Thoracic aorta (tissue), 2 donors: ENCODE data around the gene TEDC1. TPM values are rescaled to one million over a fixed set of nuclear protein-coding genes. Genes with fewer than 3 reads are reported as not detected.

Experiments
- ATAC-seq: fragments of 150-250 bp; one replicate; pipeline ENCODE4 v1.8.0; 2017; ENCODE audit warnings: low read depth; ENCODE audit not compliant: insufficient number of reproducible peaks, low FRiP score
- DNase-seq: peaks from one replicate; pipeline ENCODE4 v3.0.0-alpha.2; 2020; ENCODE audit warnings: low spot score
- H3K27ac ChIP-seq, 2 donors: fragments of 200-600 bp; sonication (generic); 1 replicate in 1 of 2; 2 replicates in 1 of 2; pipeline ENCODE4 v1.5.1; 2016; ENCODE audit warnings: mild to moderate bottlenecking in 2 of 2, moderate library complexity in 2 of 2
- H3K27me3 ChIP-seq: fragments of 200-600 bp; sonication (generic); replicated peaks from 2 replicates; pipeline ENCODE4 v1.6.0; 2016; ENCODE audit warnings: mild to moderate bottlenecking; ENCODE audit not compliant: insufficient read depth
- H3K36me3 ChIP-seq: fragments of 200-600 bp; sonication (generic); one replicate; pipeline ENCODE4 v1.5.1; 2016
- H3K4me1 ChIP-seq, 2 donors: fragments of 200-600 bp; sonication (generic); 1 replicate in 1 of 2; 2 replicates in 1 of 2; pipeline versions ENCODE4 v1.5.1 to v1.6.0; 2016; ENCODE audit warnings: low read depth in 2 of 2, mild to moderate bottlenecking in 1 of 2; ENCODE audit not compliant: control insufficient read depth in 1 of 2
- H3K4me3 ChIP-seq: fragments of 200-600 bp; sonication (generic); 2 replicates; pipeline ENCODE4 v1.5.1; 2016; ENCODE audit warnings: mild to moderate bottlenecking
- H3K9me3 ChIP-seq: fragments of 200-600 bp; sonication (generic); 2 replicates; pipeline ENCODE4 v1.5.1; 2016
- CTCF ChIP-seq: fragments of 200-600 bp; sonication (generic); IDR thresholded peaks from one replicate; pipeline ENCODE4 v1.5.1; 2019; ENCODE audit warnings: antibody characterized with exemption
- total RNA-seq, 2 donors: library from RNA; depleted of rRNA; stranded (reverse); fragments of >200 nt; gene quantifications; one replicate each; pipeline versions ENCODE4 v1.1.0 to v1.2.3, GENCODE V29; 2016

Gene TEDC1
- total RNA-seq, 2 donors from 2014 or later = 7.8 to 42.1 TPM

- no peak for TF ChIP-seq CTCF
- Histone ChIP-seq H3K36me3 (no peaks in the 10 kb centered on the region), H3K9me3 (no peaks in the 10 kb centered on the region), H3K4me1 (peaks cover 0 to 8% of the 10 kb centered on the region in 2 donors), H3K27me3 (no peaks in the 10 kb centered on the region), H3K27ac (no peak overlapping the region), H3K4me3 (no peak overlapping the region)
- DNase-seq (no peak), ATAC-seq (no peak)
These were observed 6.8 kb downstream of the TEDC1 start for GRCh38 chr14:105497671-105498429.

- ATAC-seq (no peak), DNase-seq (no peak)
- peaks cover 0 to 8% of the 10 kb centered on the region in 2 donors for H3K4me1 ChIP-seq
- no peak for TF ChIP-seq CTCF
- H3K9me3 ChIP-seq = no peaks in the 10 kb centered on the region
- no peak overlapping the region for H3K27ac ChIP-seq
- no peaks in the 10 kb centered on the region for H3K27me3 ChIP-seq
- H3K4me3 ChIP-seq = no peak overlapping the region
- no peaks in the 10 kb centered on the region for H3K36me3 ChIP-seq
These were observed 7.6 kb downstream of the TEDC1 start for GRCh38 chr14:105498430-105499255.

GRCh38 chr14:105499256-105500035 is 8.4 kb downstream of the TEDC1 start:
- no peaks in the 10 kb centered on the region for H3K27me3 ChIP-seq
- no peak for TF ChIP-seq CTCF
- no peak overlapping the region for H3K4me3 ChIP-seq
- H3K36me3 ChIP-seq = no peaks in the 10 kb centered on the region
- no peak for ATAC-seq
- no peak for DNase-seq
- no peaks in the 10 kb centered on the region for H3K9me3 ChIP-seq
- no peak overlapping the region for H3K27ac ChIP-seq
- peaks cover 0 to 8% of the 10 kb centered on the region in 2 donors for H3K4me1 ChIP-seq

GRCh38 chr14:105500036-105500725 is 9.1 kb downstream of the TEDC1 start:
- H3K36me3 ChIP-seq = no peaks in the 10 kb centered on the region
- H3K9me3 ChIP-seq = no peaks in the 10 kb centered on the region
- no peaks in the 10 kb centered on the region for H3K27me3 ChIP-seq
- no peak overlapping the region for H3K4me3 ChIP-seq
- H3K4me1 ChIP-seq = peaks cover 0 to 6% of the 10 kb centered on the region in 2 donors
- DNase-seq (no peak), ATAC-seq (no peak)
- no peak for TF ChIP-seq CTCF
- H3K27ac ChIP-seq = no peak overlapping the region
